A549 (cell line): ENCODE measurements around the gene ATP6V1F. TPM values are rescaled to one million over a fixed set of nuclear protein-coding genes. Genes with fewer than 3 reads are reported as not detected.

Source experiments
- ATAC-seq, 2 experiments: fragments of 200-7000 bp in 1 of 2; fragments of >200 bp in 1 of 2; cut with Nextera tagmentation in 1 of 2; cut with Tn5 transposase in 1 of 2; 3 replicates each; pipeline versions ENCODE4 v1.8.0 to v1.9.1; 2018 to 2020; ENCODE audit warnings: mild to moderate bottlenecking in 1 of 2, moderate library complexity in 1 of 2
- CTCF ChIA-PET: fragments of 300-600 bp; sonication (Branson Sonifier 250); formaldehyde crosslinking; extraction: SDS; loops from one replicate; lab custom pipeline; 2021; ENCODE audit warnings: antibody characterized with exemption, inconsistent platforms; lab: Yijun Ruan, JAX
- POLR2A ChIA-PET: fragments of 350-600 bp; formaldehyde crosslinking; extraction: SDS; loops from one replicate; lab custom pipeline; 2021; ENCODE audit warnings: antibody characterized with exemption, inconsistent platforms; lab: Yijun Ruan, JAX
- DNase-seq, 2 experiments: peaks; one replicate each; pipeline versions ENCODE4 v3.0.0 to v3.0.0-alpha.2; 2011 to 2016; ENCODE audit warnings: low read depth in 1 of 2, low spot score in 1 of 2
- FAIRE-seq: peaks from 2 replicates; lab custom pipeline; 2011; peaks lifted over from hg19 to GRCh38; lab: Jason Lieb, UNC
- H3K27ac ChIP-seq, 2 experiments: fragments of >200 bp; sonication (Bioruptor Twin); formaldehyde crosslinking; 3 replicates each; pipeline ENCODE4 v1.5.1; 2016 to 2017
- H3K4me1 ChIP-seq: fragments of >200 bp; sonication (Bioruptor Twin); formaldehyde crosslinking; 3 replicates; pipeline ENCODE4 v1.6.1; 2016
- H3K4me2 ChIP-seq: fragments of >200 bp; sonication (Bioruptor Twin); formaldehyde crosslinking; 3 replicates; pipeline ENCODE4 v1.6.1; 2016
- H3K4me3 ChIP-seq: fragments of >200 bp; sonication (Bioruptor Twin); formaldehyde crosslinking; 3 replicates; pipeline ENCODE4 v1.5.1; 2016
- H3K9me3 ChIP-seq: fragments of >200 bp; sonication (Bioruptor Twin); formaldehyde crosslinking; 3 replicates; pipeline ENCODE4 v1.6.1; 2016
- BCL3 ChIP-seq: fragments of >200 bp; sonication (Bioruptor Twin); formaldehyde crosslinking; IDR thresholded peaks from 3 replicates; pipeline ENCODE4 v1.6.1; 2016
- CTCF ChIP-seq: fragments of >200 bp; sonication (Bioruptor Twin); formaldehyde crosslinking; IDR thresholded peaks from 3 replicates; pipeline ENCODE4 v1.5.1; 2016
- E2F6 ChIP-seq: IDR thresholded peaks from 2 replicates; pipeline ENCODE4 v1.6.1; 2012; ENCODE audit warnings: low read depth, borderline replicate concordance
- EHF ChIP-seq: fragments of 250-450 bp; sonication (Bioruptor Pico); IDR thresholded peaks from 2 replicates; pipeline ENCODE4 v1.5.0; 2020; ENCODE audit warnings: mild to moderate bottlenecking
- EHMT2 ChIP-seq: fragments of 200-600 bp; sonication (generic); IDR thresholded peaks from 2 replicates; pipeline ENCODE4 v1.6.1; 2016; ENCODE audit warnings: antibody characterized with exemption, low read depth, mild to moderate bottlenecking, moderate library complexity
- HEYL ChIP-seq: fragments of 250-450 bp; sonication (Bioruptor Pico); IDR thresholded peaks from 2 replicates; pipeline ENCODE4 v1.8.0; 2021; ENCODE audit warnings: mild to moderate bottlenecking, moderate library complexity
- KDM5A ChIP-seq: fragments of 200-600 bp; sonication (generic); IDR thresholded peaks from 2 replicates; pipeline ENCODE4 v1.6.1; 2016; ENCODE audit warnings: antibody characterized with exemption, mild to moderate bottlenecking
- MAX ChIP-seq: IDR thresholded peaks from 2 replicates; pipeline ENCODE4 v1.6.1; 2012
- MAZ ChIP-seq: fragments of 150-350 bp; IDR thresholded peaks from 2 replicates; pipeline ENCODE4 v1.6.1; 2014; ENCODE audit warnings: antibody characterized with exemption, low read depth, low read length, borderline replicate concordance
- PBX3 ChIP-seq: IDR thresholded peaks from 2 replicates; pipeline ENCODE4 v1.6.1; 2012
- POLR2A ChIP-seq: IDR thresholded peaks from 2 replicates; pipeline ENCODE4 v1.6.1; 2012; ENCODE audit warnings: mild to moderate bottlenecking, low read length
- POLR2AphosphoS2 ChIP-seq: conservative IDR thresholded peaks from 2 replicates; pipeline ENCODE4 v1.6.1; 2012; ENCODE audit warnings: low read length, improper control_type of control experiment, inconsistent platforms
- RCOR1 ChIP-seq: fragments of 150-350 bp; IDR thresholded peaks from 2 replicates; pipeline ENCODE4 v1.6.1; 2014; ENCODE audit warnings: antibody characterized with exemption, low read length, low read depth
- REST ChIP-seq: fragments of 200-600 bp; sonication (generic); IDR thresholded peaks from 2 replicates; pipeline ENCODE4 v1.6.1; 2016; ENCODE audit warnings: antibody characterized with exemption, mild to moderate bottlenecking, moderate library complexity
- RFX5 ChIP-seq: fragments of 450-650 bp; IDR thresholded peaks from 2 replicates; pipeline ENCODE4 v1.7.1; 2014; ENCODE audit warnings: antibody characterized with exemption, mild to moderate bottlenecking, moderate library complexity
- RNF2 ChIP-seq: fragments of 200-600 bp; sonication (generic); IDR thresholded peaks from 2 replicates; pipeline ENCODE4 v1.6.1; 2016; ENCODE audit warnings: low read depth, mild to moderate bottlenecking, antibody characterized with exemption, moderate library complexity, borderline replicate concordance
- TFCP2L1 ChIP-seq: fragments of 250-450 bp; sonication (Bioruptor Pico); IDR thresholded peaks from 2 replicates; pipeline ENCODE4 v1.5.0; 2021; ENCODE audit warnings: mild to moderate bottlenecking
- ZNF302 ChIP-seq: fragments of 250-450 bp; sonication (Bioruptor Pico); IDR thresholded peaks from 2 replicates; pipeline ENCODE4 v1.9.0; 2021; ENCODE audit warnings: inconsistent platforms, mild to moderate bottlenecking, moderate library complexity
- ZSCAN20 ChIP-seq: fragments of 250-450 bp; sonication (Bioruptor Pico); IDR thresholded peaks from 2 replicates; pipeline ENCODE4 v1.8.0; 2022; ENCODE audit warnings: mild to moderate bottlenecking, moderate library complexity
- WGBS: methylation state at CpG from one replicate; pipeline ENCODE4 v1.1.6; 2017; ENCODE audit errors: missing lambda C conversion rate; 5-methylcytosine and 5-hydroxymethylcytosine counted together
- polyA plus RNA-seq, 4 experiments: library from polyadenylated mRNA; depleted of rRNA in 3 of 4; stranded (reverse); fragments of >200 nt; fragmentation: RNase III in 1 of 4; extraction: RNeasy Plus Mini Kit Qiagen cat#74134 plus additional on column Dnase treatment in 1 of 4; gene quantifications; 2 replicates in 3 of 4; 3 replicates in 1 of 4; pipeline ENCODE4 v1.2.3, GENCODE V29; 2011 to 2017

Gene ATP6V1F
- polyA plus RNA-seq, 2 of the 4 experiments (the other 2 are of a cell fraction) = 155 to 229 TPM

- ChIA-PET CTCF (no interaction called here), POLR2A (no interaction called here)
- H3K27ac ChIP-seq = no peak overlapping the region
- no peak overlapping the region for H3K4me3 ChIP-seq
- no peaks in the 10 kb centered on the region for H3K9me3 ChIP-seq
- no peak for TF ChIP-seq POLR2A
- TF ChIP-seq MAZ = no peak
- no peak for TF ChIP-seq PBX3
- TF ChIP-seq EHF (CRISPR knock-in tag) = no peak
- TF ChIP-seq ZNF302 (CRISPR knock-in tag) = no peak
- no peak for TF ChIP-seq HEYL
- TF ChIP-seq ZSCAN20 (CRISPR knock-in tag) = no peak
- TF ChIP-seq CTCF = no peak
- H3K4me2 ChIP-seq = no peak overlapping the region
- ATAC-seq (no peak), FAIRE-seq (no peak), DNase-seq (no peak)
- WGBS = 85% methylated on average over 12 of the region's 32 CpGs
- no peaks in the 10 kb centered on the region for H3K4me1 ChIP-seq
Measured at GRCh38 chr7:128876978-128877755, 14.5 kb downstream of the ATP6V1F start.

- Histone ChIP-seq H3K4me3 (no peak overlapping the region), H3K9me3 (no peaks in the 10 kb centered on the region), H3K27ac (no peak overlapping the region), H3K4me2 (no peak overlapping the region), H3K4me1 (no peaks in the 10 kb centered on the region)
- no peak for ATAC-seq
- no peak for FAIRE-seq
- 70% methylated on average over 4 of the region's 4 CpGs for WGBS
- POLR2A ChIA-PET = no interaction called here
- no peak for DNase-seq
- CTCF ChIA-PET = interaction anchor here (1.6 to 4.1 kb wide), 2 partner anchors 451 to 530 kb away, joined by 6 to 39 read pairs; no protein-coding TSS in a partner anchor
- no peak for TF ChIP-seq BCL3
- no peak for TF ChIP-seq EHMT2
- TF ChIP-seq TFCP2L1 (CRISPR knock-in tag) = no peak
- TF ChIP-seq POLR2AphosphoS2 = no peak
- no peak for TF ChIP-seq KDM5A
- TF ChIP-seq E2F6 = no peak
Measured at GRCh38 chr7:128877756-128878120, 15.1 kb downstream of the ATP6V1F start.

GRCh38 chr7:128878226-128879105, 15.8 kb downstream of the ATP6V1F start:
- ChIA-PET CTCF (interaction anchor here (0.8 to 9.4 kb wide), 14 partner anchors 11 to 531 kb away, joined by 3 to 225 read pairs (median 5); partner anchors contain the start of gene ATP6V1F), POLR2A (no interaction called here)
- H3K4me2 ChIP-seq = no peak overlapping the region
- TF ChIP-seq RNF2 (no peak), RCOR1 (no peak), REST (no peak), RFX5 (no peak), MAX (no peak)
- no peak overlapping the region for H3K27ac ChIP-seq
- DNase-seq (no peak), FAIRE-seq (no peak), ATAC-seq (no peak)
- no peaks in the 10 kb centered on the region for H3K4me1 ChIP-seq
- 57% methylated on average over 11 of the region's 14 CpGs for WGBS
- H3K4me3 ChIP-seq = no peak overlapping the region
- no peaks in the 10 kb centered on the region for H3K9me3 ChIP-seq
